ENCODE data around the gene TARBP1.
"Not testable (repeated sequence)": the region's sequence is repeated elsewhere in the genome, so short reads cannot be mapped to it uniquely, and the experiment has no call there.

Gene TARBP1

DNA sequence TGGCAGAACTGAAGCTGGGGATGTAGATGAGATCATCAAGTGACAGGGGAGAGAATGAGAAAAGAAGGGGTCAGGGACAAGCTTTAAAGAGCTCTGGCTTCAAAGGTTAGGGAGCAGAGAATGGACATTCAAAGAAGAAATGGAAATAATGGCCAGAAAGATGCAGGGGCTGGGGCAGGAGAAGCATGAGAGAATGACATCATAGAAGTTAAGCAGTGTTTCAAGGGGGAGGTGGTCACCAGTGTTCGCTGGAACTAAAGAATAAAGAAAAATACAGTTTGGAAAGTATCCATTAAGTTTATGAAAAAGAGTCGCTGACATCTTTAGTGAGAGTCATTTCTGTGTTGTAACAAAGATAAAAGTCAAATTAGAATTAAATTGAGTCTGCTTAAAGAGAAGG lies 44.3 kb downstream of the TARBP1 start:
- no peak for DNase-seq

GRCh38 chr1:234433563-234434285 lies 45.3 kb downstream of the TARBP1 start:
- no peak for DNase-seq

DNA sequence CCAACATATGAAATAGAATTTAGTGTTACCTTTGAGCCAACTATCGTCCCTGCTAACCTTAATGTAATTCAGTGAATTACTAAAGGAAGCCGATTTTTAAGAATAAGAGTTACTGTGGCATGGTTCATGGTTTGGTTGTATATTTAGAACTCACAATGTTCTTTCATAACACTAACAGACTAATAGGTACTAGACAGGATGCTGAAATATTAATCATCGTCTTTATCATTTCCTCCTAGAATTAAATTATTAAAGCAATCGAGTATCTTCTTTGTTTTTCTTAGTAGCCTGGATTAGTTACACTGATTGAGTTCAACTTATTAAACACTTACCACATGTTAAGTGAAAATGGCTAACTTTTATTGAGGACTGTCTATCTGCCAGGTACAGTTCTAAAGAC lies 47.7 kb downstream of the TARBP1 start:
- no peak for DNase-seq

DNA sequence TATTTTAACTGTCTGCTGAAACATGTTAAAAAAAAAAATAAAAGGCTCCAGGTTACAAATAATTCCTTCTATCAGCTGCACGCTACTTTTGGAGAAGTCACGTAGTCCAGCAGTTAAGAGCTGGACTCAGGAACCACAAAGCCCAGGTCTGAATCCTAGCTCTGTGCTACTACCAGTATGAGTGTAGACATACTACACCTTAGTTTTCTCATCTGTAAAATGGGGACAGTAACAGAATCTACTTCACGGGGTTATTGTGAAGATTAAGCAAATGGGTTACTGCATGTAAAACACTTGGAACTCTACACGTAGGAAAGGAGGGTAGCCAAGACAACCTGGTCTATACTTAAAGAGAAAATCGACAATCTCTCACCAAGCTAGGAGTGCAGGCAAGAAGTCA lies 48.3 kb downstream of the TARBP1 start:
- no peak for DNase-seq

GRCh38 chr1:234429434-234429806 lies 49.6 kb downstream of the TARBP1 start:
- no peak for DNase-seq

DNA sequence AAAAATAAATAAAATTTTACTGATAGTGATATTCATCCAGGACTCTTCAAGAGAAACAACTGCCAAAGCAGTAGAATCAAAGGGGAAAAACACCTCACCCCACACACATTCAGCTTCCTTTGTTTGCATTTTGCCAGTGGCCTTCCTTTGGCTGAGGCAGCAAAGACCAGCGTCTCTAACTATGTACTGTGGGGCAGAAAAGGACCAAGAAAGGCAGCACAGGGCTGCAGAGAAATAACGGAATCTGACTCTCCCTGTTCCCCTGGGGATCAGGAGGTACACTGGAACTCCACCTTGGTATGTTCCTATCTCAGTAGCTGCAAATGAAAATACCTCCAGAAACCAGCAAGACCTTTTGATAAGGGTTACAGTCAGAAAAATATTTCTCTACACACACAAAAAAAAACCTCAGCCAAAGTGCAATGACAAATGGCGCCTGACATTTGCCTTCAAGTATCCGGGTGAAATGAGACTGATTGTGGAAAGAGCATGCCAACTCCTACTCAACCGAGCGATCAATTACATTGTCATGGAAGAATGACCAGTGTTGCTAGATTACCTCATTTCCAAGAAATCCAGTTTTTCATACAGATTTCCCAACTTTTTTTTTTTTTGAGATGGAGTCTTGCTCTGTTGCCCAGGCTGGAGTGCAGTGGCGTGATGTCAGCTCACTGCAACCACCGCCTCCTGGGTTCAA lies 50.9 kb downstream of the TARBP1 start:
- no peak for DNase-seq

- no peak for DNase-seq
These were observed 65.0 kb downstream of the TARBP1 start for GRCh38 chr1:234413990-234414389.

DNA sequence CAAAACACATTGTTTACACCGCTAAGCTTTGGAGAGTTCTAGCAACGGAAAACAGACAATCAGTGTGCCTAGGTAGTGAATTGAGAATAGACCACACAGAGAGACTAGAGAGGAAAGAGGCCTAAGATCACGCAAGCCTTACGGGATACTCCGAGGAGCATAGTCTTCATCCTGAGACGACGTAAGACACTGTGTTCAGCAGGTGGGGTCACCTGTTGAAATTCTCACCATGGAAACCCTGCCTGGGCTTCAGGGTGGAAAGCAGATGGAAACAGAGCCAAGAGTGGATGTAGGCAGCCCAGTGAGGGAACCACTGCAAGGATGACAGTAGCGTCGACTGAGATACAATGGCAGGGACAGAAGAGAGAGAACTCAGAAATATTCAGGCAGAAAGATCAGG lies 65.5 kb downstream of the TARBP1 start:
- no peak for DNase-seq

GRCh38 chr1:234412830-234413229 lies 66.1 kb downstream of the TARBP1 start:
- no peak for DNase-seq

DNA sequence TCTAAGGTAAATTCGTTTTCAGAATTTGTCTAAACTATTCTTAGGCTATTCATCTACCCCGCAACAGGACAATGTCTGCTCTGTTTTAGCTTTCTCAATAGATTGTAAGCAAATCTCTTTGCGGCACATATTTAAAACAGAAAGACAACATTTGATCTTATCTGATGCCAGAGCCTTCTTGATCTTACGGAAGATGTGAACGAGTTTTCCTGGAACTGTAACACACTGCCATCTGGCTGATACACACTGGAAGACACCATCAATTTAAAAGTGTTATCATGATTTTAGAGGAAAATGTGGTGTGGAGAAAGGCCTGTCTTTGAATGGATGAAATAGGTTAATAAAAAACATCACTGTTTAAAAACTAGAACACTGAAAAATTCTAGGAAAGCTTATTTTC lies 69.7 kb downstream of the TARBP1 start:
- peak; percentile 80 to 90 for DNase-seq

DNA sequence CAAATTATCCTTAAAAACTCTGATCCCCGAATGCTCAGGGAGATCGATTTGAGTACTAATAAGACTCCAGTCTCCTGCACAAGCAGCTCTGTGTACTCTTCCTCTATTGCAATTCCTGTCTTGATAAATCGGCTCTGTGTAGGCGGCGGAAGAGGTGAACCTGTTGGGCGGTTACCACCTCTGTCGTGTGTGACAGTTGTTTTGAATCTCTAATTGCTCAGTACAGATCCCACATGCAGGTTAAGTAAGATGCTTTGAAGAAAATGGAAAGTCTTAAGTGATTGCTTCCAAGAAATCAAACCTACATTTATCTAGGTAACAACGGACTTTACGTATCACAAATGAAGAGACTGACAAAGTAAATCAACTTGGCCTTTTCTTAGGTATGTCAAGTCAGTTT lies 70.2 kb downstream of the TARBP1 start:
- DNase-seq: peak; percentile 13 to 38

GRCh38 chr1:234406871-234407270 lies 72.1 kb downstream of the TARBP1 start:
- no peak for DNase-seq

- DNase-seq: no peak
These were observed 73.3 kb downstream of the TARBP1 start for GRCh38 chr1:234405676-234406075.

DNA sequence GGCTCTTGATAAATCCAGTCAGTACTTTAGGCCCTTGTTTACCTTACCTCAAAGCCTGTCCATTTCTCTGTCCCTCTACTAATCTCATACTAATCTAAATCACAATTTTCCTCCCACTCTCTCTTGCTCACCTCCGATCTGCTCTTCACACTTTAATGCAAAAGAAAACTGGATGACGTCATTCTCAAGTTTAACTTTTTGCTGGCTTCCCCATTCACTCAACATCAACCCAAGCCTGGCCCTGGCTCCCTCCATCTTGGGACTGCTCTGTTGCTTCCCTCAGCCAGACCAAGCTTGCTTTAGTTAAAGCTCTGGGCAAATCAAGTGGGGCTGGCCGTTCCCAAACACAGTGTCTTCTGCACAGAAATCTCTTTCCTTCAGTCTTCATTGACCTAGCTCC lies 76.0 kb downstream of the TARBP1 start:
- no peak for DNase-seq

- no peak for DNase-seq
These were observed 77.3 kb downstream of the TARBP1 start for GRCh38 chr1:234401658-234402057.

DNA sequence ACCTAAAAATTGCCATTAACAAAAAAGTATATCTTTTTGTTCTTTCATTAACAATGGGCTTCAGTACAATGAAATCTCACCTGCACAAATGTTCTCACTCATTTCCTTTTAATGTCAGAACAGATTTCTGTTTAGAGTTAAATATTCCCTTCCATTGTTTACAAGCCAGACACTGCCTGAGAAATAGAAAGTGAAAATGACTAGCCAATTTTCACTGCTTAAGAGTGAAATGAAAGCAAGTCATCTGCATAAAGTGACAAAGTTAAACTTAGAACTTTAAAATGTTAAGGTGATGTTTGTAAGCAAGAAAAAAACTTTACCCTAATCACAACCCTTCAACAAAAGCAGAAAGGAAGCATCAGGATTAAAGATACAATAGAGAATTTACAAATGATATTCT lies 78.2 kb downstream of the TARBP1 start:
- DNase-seq: no peak

GRCh38 chr1:234399515-234399914 lies 79.5 kb downstream of the TARBP1 start:
- not testable (repeated sequence) for DNase-seq

GRCh38 chr1:234398849-234399381 lies 80.1 kb downstream of the TARBP1 start:
- DNase-seq: no peak

- no peak for DNase-seq
These were observed 81.2 kb downstream of the TARBP1 start for GRCh38 chr1:234397732-234398131.

DNA sequence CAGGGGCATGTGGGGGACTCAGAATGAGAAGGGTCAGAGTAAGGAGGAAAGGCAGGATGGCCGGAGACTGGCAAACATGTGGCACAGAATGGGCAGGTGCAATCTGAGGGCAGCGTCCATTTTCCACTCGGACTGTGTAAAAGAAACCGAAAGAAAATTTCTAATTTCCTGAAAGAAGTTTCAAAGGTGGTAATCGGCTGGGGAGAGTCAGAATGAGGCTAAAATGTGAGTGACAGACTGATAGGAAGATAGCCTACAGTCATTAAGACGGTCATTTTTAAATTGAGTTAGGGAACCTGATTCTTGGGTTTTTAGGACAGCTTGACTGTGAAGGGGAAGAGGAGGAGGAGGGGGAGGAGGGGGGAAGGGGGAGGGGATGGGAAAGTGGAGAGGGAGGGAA lies 82.1 kb downstream of the TARBP1 start:
- no peak for DNase-seq

DNA sequence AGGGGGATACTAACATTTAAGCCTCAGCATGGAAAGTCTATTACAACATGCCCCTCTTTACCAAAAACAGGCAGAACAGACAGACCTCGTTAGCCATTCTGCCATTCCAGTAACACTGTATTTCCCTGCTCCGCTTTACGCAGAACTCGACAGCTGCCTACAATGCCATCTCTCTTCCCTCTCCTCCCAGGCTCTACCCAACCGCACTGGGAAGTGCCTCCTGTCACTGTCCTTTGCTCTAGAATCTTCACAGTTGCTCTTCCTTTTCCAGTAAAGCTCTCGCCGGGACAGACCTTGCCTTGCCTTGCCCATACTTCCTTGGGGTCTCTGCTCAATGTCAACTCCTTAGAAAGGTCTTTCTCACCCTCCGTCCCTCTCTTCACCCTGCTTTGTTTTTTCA lies 82.9 kb downstream of the TARBP1 start:
- no peak for DNase-seq

DNA sequence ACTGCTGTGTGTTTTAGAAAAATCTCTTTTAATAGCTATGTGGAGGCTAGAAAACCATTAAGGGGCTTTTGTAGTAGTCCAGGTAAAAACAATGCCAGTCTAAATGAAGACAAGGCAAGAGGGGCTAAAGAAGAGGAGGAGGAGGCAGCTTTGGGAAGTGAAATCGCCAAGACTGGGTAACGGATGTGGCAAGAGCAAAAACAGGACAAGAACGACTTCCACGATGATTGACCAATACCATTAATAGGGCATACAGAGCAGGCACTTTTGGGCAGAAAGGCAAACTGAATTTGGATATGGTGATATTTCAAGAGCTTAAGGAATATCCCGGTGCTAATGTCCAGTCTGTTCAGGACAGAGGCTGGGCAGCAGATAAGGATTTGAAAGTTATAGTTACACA lies 83.7 kb downstream of the TARBP1 start:
- DNase-seq: no peak

GRCh38 chr1:234393190-234393589 lies 85.8 kb downstream of the TARBP1 start:
- DNase-seq: no peak

DNA sequence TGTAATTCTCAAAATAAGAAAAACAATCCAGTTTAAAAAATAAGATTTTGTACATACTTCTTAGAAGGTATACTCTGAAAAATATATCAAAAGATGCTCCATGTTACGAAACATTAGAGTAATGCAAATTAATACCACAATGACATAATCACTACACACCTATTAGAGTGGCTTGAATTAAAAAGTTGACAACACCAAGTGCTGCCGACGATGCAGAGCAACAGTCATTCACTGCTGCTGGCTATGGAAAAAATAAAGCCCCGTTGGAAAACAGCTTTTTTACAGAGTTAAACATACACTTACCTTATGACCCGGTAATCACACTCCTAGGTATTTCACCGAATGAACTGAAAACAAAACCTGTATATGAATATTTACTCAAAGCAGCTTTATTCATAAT lies 90.9 kb downstream of the TARBP1 start:
- no peak for DNase-seq

GRCh38 chr1:234386122-234386521 lies 92.9 kb downstream of the TARBP1 start:
- DNase-seq: no peak

All from NCI-H526 (cell line).